ENCODE data around the gene MFF.

- no peak for TF ChIP-seq CTCF (IDR thresholded peaks at IDR 0.05)
- TF ChIP-seq TAF1 (IDR thresholded peaks at IDR 0.05; ENCODE audit: borderline replicate concordance, low read depth, low read length) = no peak
- TF ChIP-seq YY1 (IDR thresholded peaks at IDR 0.05; ENCODE audit: low read depth) = no peak
- no peak for TF ChIP-seq RCOR1 (IDR thresholded peaks at IDR 0.05; ENCODE audit: low read length)
- no peak for TF ChIP-seq RXRA (IDR thresholded peaks at IDR 0.05; ENCODE audit: borderline replicate concordance, low read depth)
- TF ChIP-seq SMC3 (IDR thresholded peaks at IDR 0.05; ENCODE audit: low read depth, low read length) = no peak
- TF ChIP-seq, protein P1, sequence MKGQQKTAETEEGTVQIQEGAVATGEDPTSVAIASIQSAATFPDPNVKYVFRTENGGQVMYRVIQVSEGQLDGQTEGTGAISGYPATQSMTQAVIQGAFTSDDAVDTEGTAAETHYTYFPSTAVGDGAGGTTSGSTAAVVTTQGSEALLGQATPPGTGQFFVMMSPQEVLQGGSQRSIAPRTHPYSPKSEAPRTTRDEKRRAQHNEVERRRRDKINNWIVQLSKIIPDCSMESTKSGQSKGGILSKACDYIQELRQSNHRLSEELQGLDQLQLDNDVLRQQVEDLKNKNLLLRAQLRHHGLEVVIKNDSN (IDR thresholded peaks at IDR 0.05; ENCODE audit: borderline replicate concordance, low read depth) = no peak
- TF ChIP-seq RFX5 (IDR thresholded peaks at IDR 0.05; ENCODE audit: low read length) = no peak
- no peak for TF ChIP-seq ZBTB33 (IDR thresholded peaks at IDR 0.05; ENCODE audit: borderline replicate concordance, low read depth)
- TF ChIP-seq RAD21 (IDR thresholded peaks at IDR 0.05; ENCODE audit: low read length) = no peak
Observed at GRCh38 chr2:227323818-227324217, 1.2 kb upstream of the MFF start.
